SK-N-SH (cell line): Measurements from ENCODE around the gene TCIRG1. TPM values are rescaled to one million over a fixed set of nuclear protein-coding genes. Genes with fewer than 3 reads are reported as not detected.

ENCODE experiments used
- CTCF ChIA-PET: fragments of 300-600, 350-600 bp; formaldehyde crosslinking; extraction: SDS; loops from one replicate; lab custom pipeline; 2021; lab: Yijun Ruan, JAX
- POLR2A ChIA-PET: fragments of 350-600 bp; sonication (Branson Sonifier 250); formaldehyde crosslinking; extraction: SDS; loops from one replicate; lab custom pipeline; 2020; ENCODE audit warnings: antibody characterized with exemption, inconsistent platforms; lab: Yijun Ruan, JAX
- DNase-seq: peaks from one replicate; pipeline ENCODE4 v3.0.0; 2012
- H2AFZ ChIP-seq: fragments of 200-600 bp; sonication (generic); 2 replicates; pipeline ENCODE4 v1.8.1; 2016; ENCODE audit warnings: antibody characterized with exemption, mild to moderate bottlenecking, low read depth
- H3F3A ChIP-seq: fragments of 200-600 bp; sonication (generic); replicated peaks from 2 replicates; pipeline ENCODE3; 2016; ENCODE audit warnings: antibody characterized with exemption, mild to moderate bottlenecking; ENCODE audit not compliant: insufficient read depth
- H3K27ac ChIP-seq, 2 experiments: fragments of 200-500 bp in 1 of 2; fragments of 200-600 bp in 1 of 2; sonication (Bioruptor generic) in 1 of 2; sonication (generic), shearing (Covaris generic) in 1 of 2; 2 replicates each; pipeline versions ENCODE4 v1.5.1 to v1.6.1; 2014 to 2016; ENCODE audit warnings: low read depth in 2 of 2, inconsistent platforms in 1 of 2, low read length in 1 of 2, mild to moderate bottlenecking in 1 of 2, mixed read lengths in 1 of 2
- H3K27me3 ChIP-seq: fragments of 200-600 bp; sonication (generic), shearing (Covaris generic); 2 replicates; pipeline ENCODE4 v1.6.1; 2016; ENCODE audit warnings: mixed run types; ENCODE audit not compliant: insufficient read depth
- H3K36me3 ChIP-seq, 2 experiments: fragments of 200-500 bp in 1 of 2; fragments of 200-600 bp in 1 of 2; sonication (Bioruptor generic) in 1 of 2; sonication (generic) in 1 of 2; replicated peaks in 1 of 2; 2 replicates each; pipeline versions ENCODE3 to v1.5.1; 2014 to 2016; ENCODE audit warnings: low read length in 1 of 2, mild to moderate bottlenecking in 1 of 2; ENCODE audit not compliant: insufficient read depth in 2 of 2, control insufficient read depth in 1 of 2
- H3K4me1 ChIP-seq, 2 experiments: fragments of 200-500 bp in 1 of 2; fragments of 200-600 bp in 1 of 2; sonication (Bioruptor generic) in 1 of 2; sonication (generic), shearing (Covaris generic) in 1 of 2; 2 replicates each; pipeline versions ENCODE4 v1.5.1 to v1.6.1; 2014 to 2016; ENCODE audit warnings: low read depth in 1 of 2, low read length in 1 of 2, mixed run types in 1 of 2; ENCODE audit not compliant: insufficient read depth in 2 of 2, control insufficient read depth in 1 of 2
- H3K4me2 ChIP-seq: fragments of 200-600 bp; sonication (generic), shearing (Covaris generic); 2 replicates; pipeline ENCODE4 v1.6.1; 2017; ENCODE audit warnings: mixed run types
- H3K4me3 ChIP-seq, 2 experiments: fragments of 200-500 bp in 1 of 2; fragments of 200-600 bp in 1 of 2; sonication (Bioruptor generic) in 1 of 2; sonication (generic), shearing (Covaris generic) in 1 of 2; 2 replicates each; pipeline versions ENCODE4 v1.5.1 to v1.8.1; 2014 to 2016; ENCODE audit warnings: low read depth in 2 of 2, inconsistent platforms in 1 of 2, low read length in 1 of 2, mild to moderate bottlenecking in 1 of 2, mixed read lengths in 1 of 2, moderate library complexity in 1 of 2
- H3K79me2 ChIP-seq: fragments of 200-600 bp; sonication (generic); 2 replicates; pipeline ENCODE4 v1.8.1; 2017; ENCODE audit warnings: mild to moderate bottlenecking; ENCODE audit not compliant: insufficient read depth
- H3K9ac ChIP-seq: fragments of 200-600 bp; sonication (generic); 2 replicates; pipeline ENCODE4 v1.6.1; 2017; ENCODE audit warnings: mixed run types
- H3K9me2 ChIP-seq: fragments of 200-600 bp; sonication (generic); 2 replicates; pipeline ENCODE4 v1.6.1; 2017; ENCODE audit warnings: mixed run types
- H3K9me3 ChIP-seq: fragments of 200-600 bp; sonication (generic); 2 replicates; pipeline ENCODE4 v1.6.1; 2017; ENCODE audit warnings: mixed run types, mild to moderate bottlenecking, moderate library complexity
- H4K20me1 ChIP-seq: fragments of 200-600 bp; sonication (generic); 2 replicates; pipeline ENCODE4 v1.6.1; 2017; ENCODE audit warnings: mild to moderate bottlenecking, mixed run types; ENCODE audit not compliant: insufficient read depth
- FOSL2 ChIP-seq: IDR thresholded peaks from 2 replicates; pipeline ENCODE4 v1.4.0; 2012; ENCODE audit warnings: low read depth, mild to moderate bottlenecking, moderate library complexity, borderline replicate concordance
- NFIC ChIP-seq: IDR thresholded peaks from 2 replicates; pipeline ENCODE4 v1.4.0; 2012; ENCODE audit warnings: borderline replicate concordance
- NRF1 ChIP-seq: IDR thresholded peaks from 2 replicates; pipeline ENCODE4 v1.6.1; 2012; ENCODE audit warnings: low read depth, mild to moderate bottlenecking, low read length
- RXRA ChIP-seq: IDR thresholded peaks from 2 replicates; pipeline ENCODE4 v1.4.0; 2012; ENCODE audit warnings: low read depth, mild to moderate bottlenecking, borderline replicate concordance
- SIN3A ChIP-seq: IDR thresholded peaks from 2 replicates; pipeline ENCODE4 v1.6.1; 2012; ENCODE audit warnings: low read depth, mild to moderate bottlenecking, low read length, moderate library complexity, borderline replicate concordance
- SMC3 ChIP-seq: IDR thresholded peaks from 2 replicates; pipeline ENCODE4 v1.6.1; 2012; ENCODE audit warnings: low read depth, low read length, improper control_type of control experiment
- TCF12 ChIP-seq: IDR thresholded peaks from 2 replicates; pipeline ENCODE4 v1.4.0; 2012
- TEAD4 ChIP-seq: IDR thresholded peaks from 2 replicates; pipeline ENCODE4 v1.4.0; 2012; ENCODE audit warnings: mild to moderate bottlenecking, borderline replicate concordance; ENCODE audit not compliant: insufficient read depth
- WGBS: methylation state at CpG from one replicate; pipeline ENCODE4 v1.1.6; 2017; ENCODE audit warnings: low lambda C conversion rate; 5-methylcytosine and 5-hydroxymethylcytosine counted together
- polyA plus RNA-seq, 3 experiments: library from polyadenylated mRNA; depleted of rRNA; stranded (reverse); fragments of >200 nt; gene quantifications; 2 replicates each; pipeline ENCODE4 v1.2.3, GENCODE V29; 2012
- TF ChIP-seq, protein P1 (sequence below): IDR thresholded peaks from 2 replicates; pipeline ENCODE4 v1.4.0; 2012; ENCODE audit warnings: low read depth, borderline replicate concordance
- TF ChIP-seq, protein P2 (sequence below): fragments of 150-350 bp; IDR thresholded peaks from 2 replicates; pipeline ENCODE4 v1.6.1; 2016; ENCODE audit warnings: mild to moderate bottlenecking, low read depth, low read length
- TF ChIP-seq, protein P3 (sequence below): fragments of 200-600 bp; sonication (generic); IDR thresholded peaks from 2 replicates; pipeline ENCODE4 v1.6.1; 2017; ENCODE audit warnings: antibody characterized with exemption, mild to moderate bottlenecking, moderate library complexity
- TF ChIP-seq, protein P4 (sequence below): IDR thresholded peaks from 2 replicates; pipeline ENCODE4; 2012

TCIRG1 gene
- polyA plus RNA-seq, 1 of the 3 experiments (the other 2 are of a cell fraction), result 0.58 TPM

DNA sequence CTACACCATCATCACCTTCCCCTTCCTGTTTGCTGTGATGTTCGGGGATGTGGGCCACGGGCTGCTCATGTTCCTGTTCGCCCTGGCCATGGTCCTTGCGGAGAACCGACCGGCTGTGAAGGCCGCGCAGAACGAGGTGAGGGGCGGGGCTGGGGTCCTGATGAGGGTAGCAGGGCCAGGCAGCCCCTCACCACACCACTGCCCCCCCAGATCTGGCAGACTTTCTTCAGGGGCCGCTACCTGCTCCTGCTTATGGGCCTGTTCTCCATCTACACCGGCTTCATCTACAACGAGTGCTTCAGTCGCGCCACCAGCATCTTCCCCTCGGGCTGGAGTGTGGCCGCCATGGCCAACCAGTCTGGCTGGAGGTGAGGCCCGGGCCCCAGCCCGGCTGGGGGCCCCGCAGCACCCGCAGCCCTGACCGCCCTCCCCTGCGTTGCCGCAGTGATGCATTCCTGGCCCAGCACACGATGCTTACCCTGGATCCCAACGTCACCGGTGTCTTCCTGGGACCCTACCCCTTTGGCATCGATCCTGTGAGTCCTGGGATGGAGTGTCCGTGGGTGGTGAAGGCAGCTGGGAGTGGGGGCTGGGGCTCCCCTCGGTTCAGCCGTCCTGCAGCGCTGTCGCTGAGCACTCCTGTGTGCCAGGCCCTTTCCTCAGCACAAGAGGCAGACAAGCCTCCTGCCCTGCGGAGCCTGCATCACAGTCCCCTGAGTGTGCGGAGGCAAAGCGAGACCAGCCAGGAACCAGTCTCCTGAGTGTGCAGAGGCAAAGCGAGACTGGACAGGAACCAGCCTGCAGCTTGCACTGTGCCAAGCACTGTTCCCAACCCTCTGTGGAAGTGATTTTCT, 8.8 kb downstream of the TCIRG1 start:
- Histone ChIP-seq H3K9me2 (no peaks in the 10 kb centered on the region), H3K9ac (no peak overlapping the region), H4K20me1 (no peaks in the 10 kb centered on the region), H2AFZ (no peak overlapping the region), H3K79me2 (no peaks in the 10 kb centered on the region), H3K4me1 (peaks cover 0 to 10% of the 10 kb centered on the region in 2 experiments; a peak in 1 of 4 replicates), H3K9me3 (no peaks in the 10 kb centered on the region), H3K4me2 (no peak overlapping the region), H3K27ac (no peak overlapping the region), H3K4me3 (no peak overlapping the region), H3K36me3 (no peaks in the 10 kb centered on the region), H3K27me3 (no peaks in the 10 kb centered on the region), H3F3A (no peaks in the 10 kb centered on the region)
- no peak for DNase-seq
- TF ChIP-seq TCF12 (no peak), FOSL2 (no peak), SIN3A (no peak), SMC3 (no peak), TEAD4 (no peak), NFIC (no peak), NRF1 (no peak), RXRA (no peak)
- TF ChIP-seq, protein P1, sequence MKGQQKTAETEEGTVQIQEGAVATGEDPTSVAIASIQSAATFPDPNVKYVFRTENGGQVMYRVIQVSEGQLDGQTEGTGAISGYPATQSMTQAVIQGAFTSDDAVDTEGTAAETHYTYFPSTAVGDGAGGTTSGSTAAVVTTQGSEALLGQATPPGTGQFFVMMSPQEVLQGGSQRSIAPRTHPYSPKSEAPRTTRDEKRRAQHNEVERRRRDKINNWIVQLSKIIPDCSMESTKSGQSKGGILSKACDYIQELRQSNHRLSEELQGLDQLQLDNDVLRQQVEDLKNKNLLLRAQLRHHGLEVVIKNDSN, result no peak
- TF ChIP-seq, protein P2, sequence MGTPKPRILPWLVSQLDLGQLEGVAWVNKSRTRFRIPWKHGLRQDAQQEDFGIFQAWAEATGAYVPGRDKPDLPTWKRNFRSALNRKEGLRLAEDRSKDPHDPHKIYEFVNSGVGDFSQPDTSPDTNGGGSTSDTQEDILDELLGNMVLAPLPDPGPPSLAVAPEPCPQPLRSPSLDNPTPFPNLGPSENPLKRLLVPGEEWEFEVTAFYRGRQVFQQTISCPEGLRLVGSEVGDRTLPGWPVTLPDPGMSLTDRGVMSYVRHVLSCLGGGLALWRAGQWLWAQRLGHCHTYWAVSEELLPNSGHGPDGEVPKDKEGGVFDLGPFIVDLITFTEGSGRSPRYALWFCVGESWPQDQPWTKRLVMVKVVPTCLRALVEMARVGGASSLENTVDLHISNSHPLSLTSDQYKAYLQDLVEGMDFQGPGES, result no peak
- TF ChIP-seq, protein P3, sequence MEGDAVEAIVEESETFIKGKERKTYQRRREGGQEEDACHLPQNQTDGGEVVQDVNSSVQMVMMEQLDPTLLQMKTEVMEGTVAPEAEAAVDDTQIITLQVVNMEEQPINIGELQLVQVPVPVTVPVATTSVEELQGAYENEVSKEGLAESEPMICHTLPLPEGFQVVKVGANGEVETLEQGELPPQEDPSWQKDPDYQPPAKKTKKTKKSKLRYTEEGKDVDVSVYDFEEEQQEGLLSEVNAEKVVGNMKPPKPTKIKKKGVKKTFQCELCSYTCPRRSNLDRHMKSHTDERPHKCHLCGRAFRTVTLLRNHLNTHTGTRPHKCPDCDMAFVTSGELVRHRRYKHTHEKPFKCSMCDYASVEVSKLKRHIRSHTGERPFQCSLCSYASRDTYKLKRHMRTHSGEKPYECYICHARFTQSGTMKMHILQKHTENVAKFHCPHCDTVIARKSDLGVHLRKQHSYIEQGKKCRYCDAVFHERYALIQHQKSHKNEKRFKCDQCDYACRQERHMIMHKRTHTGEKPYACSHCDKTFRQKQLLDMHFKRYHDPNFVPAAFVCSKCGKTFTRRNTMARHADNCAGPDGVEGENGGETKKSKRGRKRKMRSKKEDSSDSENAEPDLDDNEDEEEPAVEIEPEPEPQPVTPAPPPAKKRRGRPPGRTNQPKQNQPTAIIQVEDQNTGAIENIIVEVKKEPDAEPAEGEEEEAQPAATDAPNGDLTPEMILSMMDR, result no peak
- TF ChIP-seq, protein P4, sequence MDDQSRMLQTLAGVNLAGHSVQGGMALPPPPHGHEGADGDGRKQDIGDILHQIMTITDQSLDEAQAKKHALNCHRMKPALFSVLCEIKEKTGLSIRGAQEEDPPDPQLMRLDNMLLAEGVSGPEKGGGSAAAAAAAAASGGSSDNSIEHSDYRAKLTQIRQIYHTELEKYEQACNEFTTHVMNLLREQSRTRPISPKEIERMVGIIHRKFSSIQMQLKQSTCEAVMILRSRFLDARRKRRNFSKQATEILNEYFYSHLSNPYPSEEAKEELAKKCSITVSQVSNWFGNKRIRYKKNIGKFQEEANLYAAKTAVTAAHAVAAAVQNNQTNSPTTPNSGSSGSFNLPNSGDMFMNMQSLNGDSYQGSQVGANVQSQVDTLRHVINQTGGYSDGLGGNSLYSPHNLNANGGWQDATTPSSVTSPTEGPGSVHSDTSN, result no peak
- CTCF ChIA-PET, result no interaction called here
- POLR2A ChIA-PET, result no interaction called here
- WGBS, result 85% methylated on average over 34 of the region's 37 CpGs
